HG03064 (cell line): ENCODE measurements around the gene SCP2.

Experiments used
- ATAC-seq: cut with Tn5 transposase; IDR thresholded peaks from one replicate; pipeline ENCODE4 v1.9.1; 2021; ENCODE audit warnings: low read depth; ENCODE audit not compliant: unreplicated experiment

The SCP2 gene

GRCh38 chr1:53093778-53094532 is 166.9 kb downstream of the SCP2 start:
- no peak for ATAC-seq

DNA sequence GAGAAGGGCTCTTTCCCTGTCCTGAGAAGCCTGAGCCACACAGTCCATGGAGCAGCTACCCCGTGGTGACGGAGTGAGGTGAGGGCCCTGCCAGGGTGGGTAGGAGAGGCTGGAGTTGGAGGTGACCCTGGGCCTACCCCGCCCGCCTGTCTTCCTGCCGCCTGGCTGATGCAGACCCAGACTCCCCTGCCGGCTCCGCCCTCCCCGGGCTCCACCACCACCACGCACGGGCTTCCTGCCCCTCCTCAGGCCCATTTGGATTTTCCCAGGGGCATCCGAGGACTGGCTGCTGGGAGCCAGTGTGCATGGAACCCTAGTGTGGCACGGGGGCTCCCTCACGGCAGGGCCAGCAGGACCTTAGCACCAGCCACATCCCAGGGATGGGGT is 167.4 kb downstream of the SCP2 start:
- ATAC-seq, result no peak
